GM12801 (cell line): Measurements from ENCODE around the gene KITLG.

Experiments
- TF ChIP-seq, protein P1 (sequence below): IDR thresholded peaks from one replicate; pipeline ENCODE4 v1.5.1; 2011; ENCODE audit warnings: control low read depth; ENCODE audit not compliant: insufficient read length; ENCODE audit errors: extremely low read depth

Gene KITLG

DNA sequence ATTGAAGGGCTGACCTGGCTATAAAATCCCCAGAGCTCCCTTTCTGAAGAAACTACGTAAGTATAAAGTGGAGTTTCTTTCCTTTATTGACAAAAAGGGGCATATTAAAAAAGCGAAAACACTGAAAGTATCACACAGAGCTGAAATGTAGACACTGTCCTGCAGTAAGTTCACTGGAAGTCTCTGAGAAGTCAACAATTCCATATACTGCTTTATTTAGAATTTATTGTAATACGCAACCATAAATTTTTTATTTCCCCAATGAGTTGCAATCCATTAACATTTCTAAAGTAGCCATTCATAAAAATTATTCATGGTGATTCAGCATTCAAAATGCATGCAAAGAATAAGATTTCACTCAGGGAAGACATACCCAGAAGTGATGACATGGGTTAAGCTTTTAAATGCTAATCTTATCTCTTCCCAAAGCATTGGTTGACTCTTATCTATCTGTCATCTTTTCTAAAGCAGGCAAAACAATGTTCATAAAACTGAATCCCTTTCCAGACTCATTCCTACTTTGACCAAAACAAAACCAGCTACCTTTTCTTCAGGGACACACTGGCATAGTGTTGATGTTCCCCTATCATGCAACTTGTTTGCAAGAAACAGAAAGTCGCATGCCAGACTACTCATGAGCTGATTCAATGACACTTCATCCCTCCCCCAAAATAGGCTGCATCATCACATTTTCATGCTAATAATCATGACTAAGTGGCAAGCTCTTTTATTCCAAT lies 17.3 kb downstream of the KITLG start:
- TF ChIP-seq, protein P1, sequence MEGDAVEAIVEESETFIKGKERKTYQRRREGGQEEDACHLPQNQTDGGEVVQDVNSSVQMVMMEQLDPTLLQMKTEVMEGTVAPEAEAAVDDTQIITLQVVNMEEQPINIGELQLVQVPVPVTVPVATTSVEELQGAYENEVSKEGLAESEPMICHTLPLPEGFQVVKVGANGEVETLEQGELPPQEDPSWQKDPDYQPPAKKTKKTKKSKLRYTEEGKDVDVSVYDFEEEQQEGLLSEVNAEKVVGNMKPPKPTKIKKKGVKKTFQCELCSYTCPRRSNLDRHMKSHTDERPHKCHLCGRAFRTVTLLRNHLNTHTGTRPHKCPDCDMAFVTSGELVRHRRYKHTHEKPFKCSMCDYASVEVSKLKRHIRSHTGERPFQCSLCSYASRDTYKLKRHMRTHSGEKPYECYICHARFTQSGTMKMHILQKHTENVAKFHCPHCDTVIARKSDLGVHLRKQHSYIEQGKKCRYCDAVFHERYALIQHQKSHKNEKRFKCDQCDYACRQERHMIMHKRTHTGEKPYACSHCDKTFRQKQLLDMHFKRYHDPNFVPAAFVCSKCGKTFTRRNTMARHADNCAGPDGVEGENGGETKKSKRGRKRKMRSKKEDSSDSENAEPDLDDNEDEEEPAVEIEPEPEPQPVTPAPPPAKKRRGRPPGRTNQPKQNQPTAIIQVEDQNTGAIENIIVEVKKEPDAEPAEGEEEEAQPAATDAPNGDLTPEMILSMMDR: no peak

DNA sequence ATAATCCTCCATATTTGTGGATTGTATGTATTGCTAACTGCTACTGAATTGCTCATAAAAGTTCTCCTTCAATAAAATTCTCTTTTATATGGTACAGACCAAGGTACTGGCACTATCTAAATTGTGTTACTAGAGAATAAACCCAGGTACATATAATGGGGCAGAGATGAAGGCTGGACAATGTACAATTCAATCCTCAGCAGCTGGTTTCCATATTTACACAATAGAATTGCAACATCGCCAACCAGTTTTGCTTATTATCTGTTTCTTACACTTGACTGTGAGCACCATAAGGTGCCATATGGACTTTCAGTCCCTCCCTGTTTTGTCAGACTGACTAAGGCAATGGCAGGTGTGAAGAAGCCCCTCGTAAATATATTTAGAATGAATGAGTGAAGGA lies 18.1 kb downstream of the KITLG start:
- TF ChIP-seq, protein P1: no peak

DNA sequence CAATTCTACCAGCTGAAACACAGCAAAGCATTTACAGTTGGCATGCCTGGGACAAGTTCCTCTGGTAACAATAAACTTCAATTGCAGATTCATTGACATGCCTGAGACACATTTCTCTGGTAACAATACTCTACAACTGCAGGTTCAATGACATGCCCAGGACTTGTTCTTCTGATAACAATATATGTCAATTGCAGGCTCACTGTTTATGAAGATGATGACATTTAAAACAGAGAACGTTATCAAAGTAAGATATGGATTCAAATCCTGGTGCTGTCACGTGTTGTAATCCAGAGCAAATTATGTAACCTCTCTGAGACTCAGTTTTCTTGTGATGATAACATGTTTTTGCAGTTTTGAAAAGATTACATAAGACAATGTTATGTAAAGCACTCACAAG lies 20.5 kb downstream of the KITLG start:
- TF ChIP-seq, protein P1: no peak

DNA sequence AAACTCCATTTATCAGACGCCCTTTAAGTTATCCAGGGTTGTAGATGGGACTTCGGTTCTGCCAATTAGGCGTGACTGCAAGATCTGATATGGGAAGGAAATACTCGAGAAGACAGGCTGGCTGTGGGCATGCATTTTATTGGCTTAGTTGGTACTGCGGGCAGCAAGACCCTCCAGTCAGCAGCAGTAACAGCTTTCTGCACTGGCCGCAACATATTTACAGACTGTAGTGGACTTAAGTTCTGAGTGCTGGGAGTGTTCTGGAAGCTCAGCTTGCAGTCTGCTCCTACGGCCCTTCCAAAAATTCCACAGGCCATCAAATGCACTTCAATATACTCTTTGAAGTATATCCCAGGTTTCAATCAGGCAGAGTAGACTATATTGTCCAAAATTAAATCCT lies 21.1 kb downstream of the KITLG start:
- TF ChIP-seq, protein P1: no peak

DNA sequence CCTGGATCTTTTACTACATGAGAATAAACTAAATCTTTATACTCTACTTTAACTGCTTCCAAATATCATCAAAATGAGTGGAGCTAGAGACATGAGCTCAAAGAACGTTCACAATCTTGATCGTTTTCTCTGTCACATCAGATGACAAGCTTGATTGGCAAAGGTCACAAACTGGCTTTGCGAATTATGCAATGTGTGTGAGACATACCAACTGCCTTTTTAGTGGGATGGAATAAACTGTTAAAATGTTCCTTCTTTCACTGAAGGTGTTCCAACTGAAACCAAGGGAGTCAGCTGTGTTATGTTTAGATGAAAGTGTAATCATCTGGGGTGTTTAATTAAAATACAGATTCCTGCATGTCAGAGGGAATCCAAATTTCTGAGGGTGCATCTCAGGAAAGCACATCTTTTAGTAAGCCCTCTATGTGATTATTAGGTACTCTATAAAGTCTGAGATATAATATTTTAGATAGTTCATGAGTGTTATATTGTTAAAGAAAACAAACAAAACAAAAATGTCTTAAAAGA lies 21.9 kb downstream of the KITLG start:
- TF ChIP-seq, protein P1: no peak

DNA sequence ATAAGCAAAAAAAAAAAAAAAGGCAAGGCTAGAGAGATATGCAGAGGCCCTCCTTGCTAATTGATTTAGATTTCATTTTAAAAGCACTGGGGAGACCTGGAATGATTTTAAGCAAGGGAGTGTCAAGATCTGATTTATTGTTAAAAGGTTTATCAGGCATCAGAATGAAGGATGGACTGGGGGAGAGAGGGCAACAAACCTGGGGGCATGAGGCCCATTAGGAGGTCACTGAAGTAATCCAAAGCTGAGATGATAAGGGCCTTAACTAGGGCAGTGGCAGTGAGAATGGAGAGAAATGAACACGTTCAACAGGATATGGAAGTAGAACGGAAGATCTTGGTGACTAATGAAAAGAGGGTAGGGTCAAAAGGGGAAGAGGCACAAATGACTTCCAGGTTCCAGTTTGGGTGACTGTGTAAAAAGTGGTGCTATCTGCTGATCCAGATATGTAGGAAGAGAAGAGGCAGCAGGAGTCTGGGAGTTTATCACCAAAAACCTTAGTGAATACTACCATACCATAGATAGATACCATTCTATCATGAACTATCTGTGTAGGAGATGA lies 24.0 kb downstream of the KITLG start:
- TF ChIP-seq, protein P1: no peak

DNA sequence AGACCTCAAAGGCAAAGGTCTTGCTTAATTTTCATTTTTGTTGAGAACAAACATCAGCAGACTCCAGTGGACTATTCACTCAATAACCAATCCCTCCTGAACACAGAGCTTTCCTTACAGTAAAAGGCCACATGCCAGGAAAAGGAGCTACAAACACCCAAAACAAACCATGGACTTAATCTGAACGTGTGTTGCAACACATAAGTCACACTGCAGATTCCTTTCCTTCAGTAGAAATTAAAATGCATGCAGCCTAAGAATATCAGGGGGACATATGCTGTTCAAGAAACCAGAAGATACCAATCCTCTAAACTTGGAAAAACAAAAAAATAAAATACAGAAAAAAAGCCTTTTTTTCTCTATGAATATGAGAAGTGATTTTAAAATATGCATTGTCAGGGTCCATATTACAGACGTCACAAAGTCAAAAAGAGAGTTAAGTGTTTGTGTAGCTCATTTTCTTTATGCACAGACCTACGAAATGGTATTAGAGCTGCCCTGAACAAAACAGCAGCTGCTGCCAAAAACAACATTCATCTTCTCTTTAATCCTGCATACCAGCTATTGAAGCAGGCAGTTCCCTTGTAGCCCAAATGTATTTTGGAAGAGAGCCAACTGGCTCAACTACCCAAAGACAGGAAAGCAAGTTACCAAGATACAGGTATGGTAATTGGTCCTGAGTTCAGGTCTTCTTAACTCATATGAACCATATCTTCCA lies 26.2 kb downstream of the KITLG start:
- TF ChIP-seq, protein P1: no peak
